OCI-LY7 (cell line): Measurements from ENCODE around the gene DGKD. TPM values are rescaled to one million over a fixed set of nuclear protein-coding genes. Genes with fewer than 3 reads are reported as not detected.
A peak's percentile ranks its signal among the peaks of the same experiment; 100 is the strongest.

Source experiments
- BruUV-seq: library from RNA; stranded (reverse); fragments of 400-500 nt; replicated peaks from 2 replicates; lab custom pipeline; 2021; lab: Mats Ljungman, UMichigan
- CTCF ChIA-PET: fragments of 300-600 bp; sonication (Branson Sonifier 250); formaldehyde crosslinking; loops from one replicate; lab custom pipeline; 2022; ENCODE audit warnings: antibody characterized with exemption; ENCODE audit not compliant: unreplicated experiment; lab: Charles Lee
- POLR2A ChIA-PET: fragments of 300-600 bp; sonication (Branson Sonifier 250); formaldehyde crosslinking; loops from one replicate; lab custom pipeline; 2022; ENCODE audit warnings: antibody characterized with exemption; lab: Charles Lee
- DNase-seq: peaks from one replicate; pipeline ENCODE4 v3.0.0-alpha.2; 2015; ENCODE audit warnings: low spot score
- H2AFZ ChIP-seq: fragments of 200-600 bp; sonication (generic), shearing (Covaris generic); 2 replicates; pipeline ENCODE4 v1.6.1; 2014; ENCODE audit warnings: mild to moderate bottlenecking, antibody characterized with exemption, low read length, moderate library complexity
- H3K27ac ChIP-seq: fragments of 200-600 bp; sonication (generic); 2 replicates; pipeline ENCODE4 v1.5.1; 2014; ENCODE audit warnings: mixed run types, low read depth, mild to moderate bottlenecking, moderate library complexity, low read length, inconsistent platforms; ENCODE audit not compliant: poor library complexity, severe bottlenecking
- H3K36me3 ChIP-seq: fragments of 200-600 bp; sonication (generic); 2 replicates; pipeline ENCODE4 v1.6.1; 2014; ENCODE audit warnings: mild to moderate bottlenecking, antibody characterized with exemption, low read length, moderate library complexity, mixed read lengths; ENCODE audit not compliant: insufficient read depth
- H3K4me1 ChIP-seq: fragments of 200-600 bp; sonication (generic); 2 replicates; pipeline ENCODE4 v1.5.1; 2014; ENCODE audit warnings: mild to moderate bottlenecking, low read length; ENCODE audit not compliant: insufficient read depth, poor library complexity, severe bottlenecking
- H3K4me2 ChIP-seq: fragments of 200-600 bp; sonication (generic); 2 replicates; pipeline ENCODE4 v1.6.1; 2014; ENCODE audit warnings: mild to moderate bottlenecking, low read length
- H3K4me3 ChIP-seq: fragments of 200-600 bp; sonication (generic); 2 replicates; pipeline ENCODE4 v1.5.1; 2014; ENCODE audit warnings: mild to moderate bottlenecking, low read depth, low read length; ENCODE audit not compliant: poor library complexity, severe bottlenecking
- H3K79me2 ChIP-seq: fragments of 200-600 bp; sonication (generic); 2 replicates; pipeline ENCODE4 v1.6.1; 2016; ENCODE audit warnings: low read depth, mild to moderate bottlenecking, low read length, moderate library complexity, mixed read lengths; ENCODE audit not compliant: insufficient read depth
- H3K9me2 ChIP-seq: fragments of 200-600 bp; sonication (generic); 2 replicates; pipeline ENCODE4 v1.6.1; 2016; ENCODE audit warnings: mild to moderate bottlenecking, low read length, mixed read lengths; ENCODE audit not compliant: insufficient read depth
- H3K9me3 ChIP-seq: fragments of 200-600 bp; sonication (generic); 2 replicates; pipeline ENCODE4 v1.6.1; 2014; ENCODE audit warnings: mild to moderate bottlenecking, mixed run types, low read length, mixed read lengths
- H4K20me1 ChIP-seq: fragments of 200-600 bp; sonication (generic); 2 replicates; pipeline ENCODE4 v1.6.1; 2014; ENCODE audit warnings: mild to moderate bottlenecking, antibody characterized with exemption, low read length, moderate library complexity, mixed read lengths; ENCODE audit not compliant: insufficient read depth
- CTCF ChIP-seq: fragments of 200-600 bp; sonication (generic); conservative IDR thresholded peaks from 2 replicates; pipeline ENCODE4 v1.5.1; 2014; ENCODE audit warnings: mild to moderate bottlenecking, antibody characterized with exemption, low read length, moderate library complexity, mixed read lengths
- EZH2phosphoT487 ChIP-seq: fragments of 200-600 bp; sonication (generic); IDR thresholded peaks from 2 replicates; pipeline ENCODE4 v1.6.1; 2018; ENCODE audit warnings: low read depth, borderline replicate concordance, mild to moderate bottlenecking, mixed run types, antibody characterized with exemption, low read length, moderate library complexity, mixed read lengths
- intact Hi-C: fragments of 100-400 bp; cut with micrococcal nuclease; formaldehyde crosslinking; loops from one replicate; pipeline ENCODE4 v1.10.0; 2022; ENCODE audit not compliant: unreplicated experiment
- total RNA-seq, 2 experiments: library from RNA; depleted of rRNA in 1 of 2; stranded (reverse); fragments of >200 nt in 1 of 2; shearing (Covaris generic) in 1 of 2; gene quantifications; 2 replicates each; pipeline ENCODE4 v1.2.3, GENCODE V29; 2014 to 2022

Gene DGKD
- total RNA-seq, 2 experiments from 2014 or later = 62.9 to 271 TPM

GRCh38 chr2:233356546-233357308, 2.4 kb downstream of the DGKD start:
- Histone ChIP-seq H3K4me3 (peak overlapping the region; percentile 88), H2AFZ (no peak overlapping the region), H3K36me3 (peaks cover 54% of the 10 kb centered on the region), H3K27ac (peak overlapping the region; percentile 62), H3K4me1 (peaks cover 66% of the 10 kb centered on the region), H3K9me2 (no peaks in the 10 kb centered on the region), H4K20me1 (peaks cover 25% of the 10 kb centered on the region; the same call in 1 of the 2 replicates), H3K4me2 (peak overlapping the region; percentile 84), H3K79me2 (peaks cover 69% of the 10 kb centered on the region), H3K9me3 (no peaks in the 10 kb centered on the region)
- POLR2A ChIA-PET = interaction anchor here (0.6 to 3.8 kb wide), 15 partner anchors 9 to 476 kb away, joined by 3 to 38 read pairs (median 4); partner anchors contain the start of gene INPP5D
- peak; percentile 54 for DNase-seq
- BruUV-seq = no TSS peak
- CTCF ChIA-PET = interaction anchor here (0.9 to 1.6 kb wide), 3 partner anchors 9 to 48 kb away, joined by 3 to 6 read pairs (median 4); no protein-coding TSS in a partner anchor
- no peak for TF ChIP-seq EZH2phosphoT487
- no peak for TF ChIP-seq CTCF
- intact Hi-C loops = loop anchor here (1.0 to 10.0 kb wide), 4 partner anchors 29 to 272 kb away; no protein-coding TSS in a partner anchor

GRCh38 chr2:233358335-233358734, 4.0 kb downstream of the DGKD start:
- no peaks in the 10 kb centered on the region for H3K9me2 ChIP-seq
- TSS peak; percentile 30 for BruUV-seq
- intact Hi-C loops = loop anchor here (5.0 to 10.0 kb wide), 2 partner anchors 91 to 274 kb away; no protein-coding TSS in a partner anchor
- TF ChIP-seq EZH2phosphoT487 (no peak), CTCF (no peak)
- peak overlapping the region; percentile 62 for H3K27ac ChIP-seq
- H2AFZ ChIP-seq = no peak overlapping the region
- peak overlapping the region; percentile 88 for H3K4me3 ChIP-seq
- no peaks in the 10 kb centered on the region for H3K9me3 ChIP-seq
- peaks cover 25% of the 10 kb centered on the region; the same call in 1 of the 2 replicates for H4K20me1 ChIP-seq
- H3K4me2 ChIP-seq = peak overlapping the region; percentile 84
- H3K36me3 ChIP-seq = peaks cover 68% of the 10 kb centered on the region
- DNase-seq = no peak
- peaks cover 76% of the 10 kb centered on the region for H3K4me1 ChIP-seq
- peaks cover 85% of the 10 kb centered on the region for H3K79me2 ChIP-seq
- ChIA-PET CTCF (interaction anchor here (0.6 to 1.6 kb wide), 3 partner anchors 15 to 95 kb away, joined by 3 to 6 read pairs (median 3); no protein-coding TSS in a partner anchor), POLR2A (interaction anchor here (0.8 to 3.8 kb wide), 12 partner anchors 12 to 94 kb away, joined by 3 to 38 read pairs (median 4); no protein-coding TSS in a partner anchor)
